Kidney (tissue), 14 donors: ENCODE results near the gene PIM3. TPM values are rescaled to one million over a fixed set of nuclear protein-coding genes. Genes with fewer than 3 reads are reported as not detected.

Experiments
- DNase-seq, 5 donors: peaks; one replicate each; pipeline ENCODE4 v3.0.0-alpha.2; 2013 to 2020
- FAIRE-seq: peaks from 2 replicates; lab custom pipeline; 2012; peaks lifted over from hg19 to GRCh38; lab: Jason Lieb, UNC
- H3K27ac ChIP-seq, 2 donors: one replicate each; pipeline ENCODE4 v1.7.0; 2013; ENCODE audit warnings: low read depth in 2 of 2, low read length in 2 of 2, inconsistent platforms in 1 of 2
- H3K27me3 ChIP-seq: one replicate; pipeline ENCODE4 v1.7.1; 2013; ENCODE audit warnings: low read length, inconsistent platforms; ENCODE audit not compliant: control insufficient read depth, insufficient read depth
- H3K36me3 ChIP-seq, 3 donors: one replicate each; pipeline versions ENCODE4 v1.7.0 to v1.7.1; 2013; ENCODE audit warnings: low read length in 3 of 3, control low read depth in 1 of 3, inconsistent platforms in 1 of 3; ENCODE audit not compliant: insufficient read depth in 3 of 3, control insufficient read depth in 2 of 3
- H3K4me1 ChIP-seq, 3 donors: one replicate each; pipeline versions ENCODE4 v1.7.0 to v1.7.1; 2013; ENCODE audit warnings: low read length in 3 of 3, inconsistent platforms in 1 of 3, low read depth in 1 of 3; ENCODE audit not compliant: control insufficient read depth in 2 of 3, insufficient read depth in 2 of 3
- H3K4me3 ChIP-seq, 3 donors: one replicate each; pipeline versions ENCODE4 v1.7.0 to v1.8.1; 2013; ENCODE audit warnings: low read length in 3 of 3, control low read depth in 1 of 3, inconsistent platforms in 1 of 3
- H3K9ac ChIP-seq, 3 donors: one replicate each; pipeline versions ENCODE4 v1.7.0 to v1.7.1; 2013; ENCODE audit warnings: low read length in 3 of 3, control low read depth in 1 of 3, inconsistent platforms in 1 of 3
- H3K9me3 ChIP-seq, 3 donors: one replicate each; pipeline versions ENCODE4 v1.7.0 to v1.7.1; 2013; ENCODE audit warnings: low read length in 3 of 3, control low read depth in 1 of 3, inconsistent platforms in 1 of 3; ENCODE audit not compliant: control insufficient read depth in 2 of 3, insufficient read depth in 1 of 3
- intact Hi-C: fragments of 100-400 bp; cut with DNase I; formaldehyde crosslinking; loops from one replicate; pipeline ENCODE4 v1.11.1; 2022
- microRNA-seq: library from miRNA; unstranded; fragments of <30 nt; microRNA quantifications from one replicate; pipeline ENCODE4 v1.2.0, GENCODE V29; 2020
- polyA plus RNA-seq: library from polyadenylated mRNA; stranded (reverse); fragments of 350-450 nt; fragmentation: Illumina TruSeq; extraction: RNeasy Lipid Tissue Mini Kit (QIAGEN cat#74804); gene quantifications from one replicate; pipeline ENCODE4 v1.2.3, GENCODE V29; 2014; ENCODE audit warnings: low read depth, low replicate concordance; ENCODE audit not compliant: insufficient read depth
- total RNA-seq: library from RNA; stranded (reverse); fragmentation: NEBNext Ultra II Directional; extraction: Animal tissue kit (Norgen Biotek cat#: 25700); gene quantifications from one replicate; pipeline ENCODE4 v1.2.1, GENCODE V29; 2021
- TF ChIP-seq, protein P1 (sequence below): IDR thresholded peaks from 3 replicates; pipeline ENCODE4 v1.5.1; 2012; ENCODE audit warnings: mild to moderate bottlenecking, moderate library complexity, borderline replicate concordance; ENCODE audit not compliant: insufficient read depth; ENCODE audit errors: extremely low read depth
- donor health status: control.
- donor health status: control.
- donor health status: control.
- donor health status: control.
- donor health status: control.
- donor health status: DM: yes; HTN: yes; CAD: no.
- donor health status: Normal renal cell carcinoma (clear cell type).

Gene PIM3
- total and polyA plus RNA-seq, 2 donors from 2014 or later, result 96.5 to 107 TPM

DNA sequence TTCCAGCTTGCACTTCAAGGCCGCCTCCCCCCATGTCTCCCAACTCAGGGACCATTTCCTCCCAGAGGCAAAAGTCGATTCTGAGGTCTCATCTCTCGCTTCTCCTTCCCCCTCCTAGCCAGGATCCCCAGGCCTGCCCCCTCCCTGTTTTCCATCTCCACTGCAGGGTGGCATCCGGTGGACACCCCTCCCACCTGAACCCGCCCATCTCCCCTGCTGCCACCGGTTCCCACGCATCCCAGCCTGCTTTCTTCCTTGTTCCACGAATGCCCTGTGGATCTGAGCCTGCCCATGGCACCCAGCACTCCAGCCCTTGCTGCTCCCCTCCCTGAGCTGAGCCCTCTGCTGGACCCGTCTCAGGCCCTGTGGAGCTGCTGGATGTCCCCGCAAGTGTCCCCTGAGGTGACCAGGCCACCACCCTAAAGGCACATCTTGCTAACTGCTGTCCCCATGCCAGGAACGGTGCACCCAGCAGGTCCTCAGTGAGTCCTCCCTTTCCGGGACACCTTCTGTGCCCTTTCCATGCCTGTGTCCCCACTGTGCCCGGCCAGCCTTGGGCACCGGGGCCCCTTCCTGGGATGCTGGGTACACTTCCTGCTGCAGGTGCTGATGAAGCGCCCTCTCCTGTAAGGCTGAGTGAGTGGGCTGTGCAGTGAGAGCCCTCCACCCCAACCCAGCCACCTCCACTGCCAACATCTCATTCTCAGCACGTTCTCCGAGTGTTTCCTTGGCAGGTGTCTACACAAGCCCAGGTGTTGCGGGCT, 51.1 kb downstream of the PIM3 start:
- Histone ChIP-seq H3K4me3 (no peak overlapping the region), H3K27ac (no peak overlapping the region), H3K4me1 (no peaks in the 10 kb centered on the region), H3K9ac (no peak overlapping the region), H3K9me3 (no peaks in the 10 kb centered on the region), H3K27me3 (peaks cover 13% of the 10 kb centered on the region), H3K36me3 (no peaks in the 10 kb centered on the region)
- intact Hi-C loops, result no loop called here
- TF ChIP-seq, protein P1, sequence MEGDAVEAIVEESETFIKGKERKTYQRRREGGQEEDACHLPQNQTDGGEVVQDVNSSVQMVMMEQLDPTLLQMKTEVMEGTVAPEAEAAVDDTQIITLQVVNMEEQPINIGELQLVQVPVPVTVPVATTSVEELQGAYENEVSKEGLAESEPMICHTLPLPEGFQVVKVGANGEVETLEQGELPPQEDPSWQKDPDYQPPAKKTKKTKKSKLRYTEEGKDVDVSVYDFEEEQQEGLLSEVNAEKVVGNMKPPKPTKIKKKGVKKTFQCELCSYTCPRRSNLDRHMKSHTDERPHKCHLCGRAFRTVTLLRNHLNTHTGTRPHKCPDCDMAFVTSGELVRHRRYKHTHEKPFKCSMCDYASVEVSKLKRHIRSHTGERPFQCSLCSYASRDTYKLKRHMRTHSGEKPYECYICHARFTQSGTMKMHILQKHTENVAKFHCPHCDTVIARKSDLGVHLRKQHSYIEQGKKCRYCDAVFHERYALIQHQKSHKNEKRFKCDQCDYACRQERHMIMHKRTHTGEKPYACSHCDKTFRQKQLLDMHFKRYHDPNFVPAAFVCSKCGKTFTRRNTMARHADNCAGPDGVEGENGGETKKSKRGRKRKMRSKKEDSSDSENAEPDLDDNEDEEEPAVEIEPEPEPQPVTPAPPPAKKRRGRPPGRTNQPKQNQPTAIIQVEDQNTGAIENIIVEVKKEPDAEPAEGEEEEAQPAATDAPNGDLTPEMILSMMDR, result no peak
- DNase-seq (peak in 2 of 5 donors; percentile 44 to 52), FAIRE-seq (no peak)

DNA sequence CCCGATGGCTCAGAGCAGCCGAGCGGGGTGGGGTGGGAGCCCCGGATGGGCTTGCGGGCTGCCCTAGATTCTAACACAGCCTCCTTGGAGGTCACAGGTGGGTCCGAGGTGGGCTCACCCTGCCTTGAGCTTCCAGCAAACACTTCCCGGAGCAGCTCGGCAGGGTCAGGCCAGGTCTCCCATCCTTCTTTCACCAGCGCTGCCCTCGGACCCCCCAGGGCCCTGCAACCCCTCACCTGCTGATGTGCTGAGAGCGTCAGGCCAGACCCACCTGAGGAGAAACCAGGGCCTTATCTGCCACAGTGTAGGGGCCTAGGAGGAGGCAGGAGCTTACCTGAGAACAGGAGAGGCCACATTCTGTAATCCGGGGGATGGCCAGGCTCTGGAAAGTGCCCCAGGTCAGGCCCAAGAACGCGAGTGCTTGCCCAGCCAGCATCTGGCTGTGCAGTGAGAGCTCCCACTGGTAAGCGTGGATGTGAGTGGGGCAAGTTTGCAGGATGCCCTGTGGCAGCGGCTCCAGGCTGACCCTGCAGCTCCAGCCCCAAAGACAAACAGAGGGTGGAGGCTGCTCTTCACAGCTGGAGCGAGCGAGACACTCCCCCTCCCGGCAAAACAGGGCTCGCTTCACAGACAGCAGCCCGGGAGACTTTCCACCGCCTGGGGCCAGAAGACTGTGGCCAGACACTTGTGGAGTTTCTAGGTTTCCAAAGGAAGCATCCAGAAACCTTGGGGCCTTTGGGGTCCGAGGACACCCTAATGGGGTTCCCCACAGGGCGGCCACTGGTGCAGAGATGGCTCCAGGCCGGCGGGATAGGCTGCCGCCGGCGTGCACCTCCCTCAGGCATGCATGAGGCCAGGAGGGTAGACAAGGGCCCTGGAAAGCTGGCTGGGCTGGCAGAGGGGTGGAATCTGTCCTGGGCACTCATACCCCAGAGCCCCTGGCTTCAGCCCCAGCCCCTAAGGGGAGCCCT, 51.9 kb downstream of the PIM3 start, which contains the start of gene IL17REL:
Gene IL17REL, minus strand, starts transcription at position 555 of the 971 bp plus-strand sequence. Its CDS starts 119 bp downstream, at position 436.
- peaks cover 13% of the 10 kb centered on the region for H3K27me3 ChIP-seq
- no peak for FAIRE-seq
- H3K27ac ChIP-seq, result no peak within 1 kb of the TSS

More for the DNA sequence above, 51.9 kb downstream of the PIM3 start, which contains the start of gene IL17REL:
- Histone ChIP-seq H3K36me3 (no peaks in the 10 kb centered on the region), H3K4me3 (no peak within 1 kb of the TSS), H3K9ac (no peak within 1 kb of the TSS), H3K9me3 (no peaks in the 10 kb centered on the region), H3K4me1 (no peaks in the 10 kb centered on the region)
- TF ChIP-seq, protein P1, result no peak
- peak in 3 of 5 donors; percentile 32 to 50 (median 42) for DNase-seq
- intact Hi-C loops, result no loop called here

Small RNA genes within 50 kb of the gene (microRNA-seq; reads per million reads assigned to microRNA genes)
- gene MIR6821, result not detected

Other genes with a start within 250 kb of the PIM3 start
- 40.5 TPM for gene BRD1, start 132.9 kb upstream of the PIM3 start, total RNA-seq
- gene BRD1, start 132.9 kb upstream of the PIM3 start, polyA plus RNA-seq, result 8.1 TPM
- 12.9 TPM for gene ZBED4, start 106.9 kb upstream of the PIM3 start, total RNA-seq
- gene ZBED4, start 106.9 kb upstream of the PIM3 start, polyA plus RNA-seq, result 2.1 TPM
- 28.4 TPM for gene ALG12, start 42.3 kb upstream of the PIM3 start, total RNA-seq
- gene ALG12, start 42.3 kb upstream of the PIM3 start, polyA plus RNA-seq, result 27.2 TPM
- gene CRELD2, start 42.1 kb upstream of the PIM3 start, total RNA-seq, result 54.0 TPM
- 37.3 TPM for gene CRELD2, start 42.1 kb upstream of the PIM3 start, polyA plus RNA-seq
- 0.16 TPM for gene IL17REL, start 52.0 kb downstream of the PIM3 start, total RNA-seq
- gene IL17REL, start 52.0 kb downstream of the PIM3 start, polyA plus RNA-seq, result not detected
- not detected for gene TTLL8, start 97.5 kb downstream of the PIM3 start, total RNA-seq
- gene TTLL8, start 97.5 kb downstream of the PIM3 start, polyA plus RNA-seq, result not detected
- gene MLC1, start 124.7 kb downstream of the PIM3 start, total RNA-seq, result 0.28 TPM
- not detected for gene MLC1, start 124.7 kb downstream of the PIM3 start, polyA plus RNA-seq
- gene MOV10L1, start 129.2 kb downstream of the PIM3 start, total RNA-seq, result 0.38 TPM
- gene MOV10L1, start 129.2 kb downstream of the PIM3 start, polyA plus RNA-seq, result 0.62 TPM
- gene PANX2, start 210.0 kb downstream of the PIM3 start, total RNA-seq, result 1.0 TPM
- 4.3 TPM for gene PANX2, start 210.0 kb downstream of the PIM3 start, polyA plus RNA-seq
- 56.3 TPM for gene TRABD, start 225.1 kb downstream of the PIM3 start, total RNA-seq
- gene TRABD, start 225.1 kb downstream of the PIM3 start, polyA plus RNA-seq, result 34.2 TPM
- 19.7 TPM for gene SELENOO, start 240.2 kb downstream of the PIM3 start, total RNA-seq
- gene SELENOO, start 240.2 kb downstream of the PIM3 start, polyA plus RNA-seq, result 42.8 TPM